ENCODE measurements around the gene FAM120B.
"Not testable (repeated sequence)": the region's sequence is repeated elsewhere in the genome, so short reads cannot be mapped to it uniquely, and the experiment has no call there.

Gene FAM120B

GRCh38 chr6:170399955-170400558 is 93.5 kb downstream of the FAM120B start:
- DNase-seq, result not testable (repeated sequence)

GRCh38 chr6:170402318-170403040 is 95.9 kb downstream of the FAM120B start:
- DNase-seq, result no peak

- DNase-seq, result no peak
Measured at GRCh38 chr6:170403451-170403850, 96.9 kb downstream of the FAM120B start.

- DNase-seq, result no peak
Measured at GRCh38 chr6:170404036-170404435, 97.5 kb downstream of the FAM120B start.

GRCh38 chr6:170404697-170405096 is 98.1 kb downstream of the FAM120B start:
- no peak for DNase-seq

- DNase-seq, result no peak
Measured at GRCh38 chr6:170405311-170405975, 98.9 kb downstream of the FAM120B start.

- no peak for DNase-seq
Measured at GRCh38 chr6:170407200-170407599, 100.6 kb downstream of the FAM120B start.

GRCh38 chr6:170407932-170408331 is 101.4 kb downstream of the FAM120B start:
- DNase-seq, result no peak

- not testable (repeated sequence) for DNase-seq
Measured at GRCh38 chr6:170409746-170410145, 103.2 kb downstream of the FAM120B start.

GRCh38 chr6:170410241-170410640 is 103.7 kb downstream of the FAM120B start:
- no peak for DNase-seq

GRCh38 chr6:170415318-170415717 is 108.8 kb downstream of the FAM120B start:
- DNase-seq, result no peak

- DNase-seq, result no peak
Measured at GRCh38 chr6:170416303-170416702, 109.7 kb downstream of the FAM120B start.

GRCh38 chr6:170416959-170417606 is 110.5 kb downstream of the FAM120B start:
- no peak for DNase-seq

GRCh38 chr6:170417881-170418280 is 111.3 kb downstream of the FAM120B start:
- no peak for DNase-seq

GRCh38 chr6:170420283-170420682 is 113.7 kb downstream of the FAM120B start:
- no peak for DNase-seq

GRCh38 chr6:170420791-170421776 is 114.5 kb downstream of the FAM120B start:
- no peak for DNase-seq

GRCh38 chr6:170421921-170422320 is 115.4 kb downstream of the FAM120B start:
- DNase-seq, result no peak

GRCh38 chr6:170423030-170423429 is 116.5 kb downstream of the FAM120B start:
- no peak for DNase-seq

GRCh38 chr6:170423814-170424603 is 117.5 kb downstream of the FAM120B start:
- DNase-seq, result no peak

GRCh38 chr6:170424604-170425126 is 118.1 kb downstream of the FAM120B start:
- no peak for DNase-seq

- no peak for DNase-seq
Measured at GRCh38 chr6:170429450-170429849, 122.9 kb downstream of the FAM120B start.

All from stimulated activated CD4-positive, alpha-beta T cell treated with anti-CD3 and anti-CD28 coated beads, Interleukin-15, amount 100 ng/mL, for 24 hours (primary cell).